CD4-positive, CD25-positive, alpha-beta regulatory T cell (primary cell): ENCODE data around the gene TCHHL1. TPM values are rescaled to one million over a fixed set of nuclear protein-coding genes. Genes with fewer than 3 reads are reported as not detected.

Experiments
- ATAC-seq, 2 donors: fragments of 150-1000 bp; cut with Tn5 transposase; one replicate each; pipeline ENCODE4 v1.10.0; 2021; ENCODE audit warnings: low read depth in 2 of 2, moderate number of reproducible peaks in 2 of 2, moderate library complexity in 1 of 2
- DNase-seq, 3 donors: peaks; one replicate each; pipeline versions ENCODE4 v3.0.0 to v3.0.0-alpha.2; 2012 to 2022; ENCODE audit warnings: mixed read lengths in 1 of 3
- H3K27ac ChIP-seq: one replicate; pipeline ENCODE4 v1.7.0; 2013; ENCODE audit warnings: mild to moderate bottlenecking, low read length; ENCODE audit not compliant: insufficient read depth, poor library complexity, severe bottlenecking
- H3K27me3 ChIP-seq: one replicate; pipeline ENCODE4 v1.7.0; 2013; ENCODE audit warnings: low read length; ENCODE audit not compliant: control insufficient read depth, insufficient read depth
- H3K36me3 ChIP-seq: one replicate; pipeline ENCODE4 v1.7.0; 2013; ENCODE audit warnings: mild to moderate bottlenecking, low read length, moderate library complexity; ENCODE audit not compliant: control insufficient read depth, insufficient read depth
- H3K4me1 ChIP-seq: 2 replicates; pipeline ENCODE4 v1.7.0; 2013; ENCODE audit warnings: mild to moderate bottlenecking, low read length; ENCODE audit not compliant: insufficient read depth, control insufficient read depth, poor library complexity, severe bottlenecking
- H3K4me3 ChIP-seq: one replicate; pipeline ENCODE4 v1.7.0; 2013; ENCODE audit warnings: low read depth, mild to moderate bottlenecking, low read length, moderate library complexity
- H3K9me3 ChIP-seq, 2 experiments: 1 replicate in 1 of 2; 2 replicates in 1 of 2; pipeline ENCODE4 v1.7.0; 2013; ENCODE audit warnings: low read length in 2 of 2, mild to moderate bottlenecking in 1 of 2, moderate library complexity in 1 of 2; ENCODE audit not compliant: control insufficient read depth in 2 of 2
- H3K27ac Mint-ChIP-seq, 3 donors: one replicate each; pipeline ENCODE4 v1.8.0; 2020 to 2022; ENCODE audit warnings: mild to moderate bottlenecking in 3 of 3, mixed read lengths in 3 of 3, moderate library complexity in 2 of 3
- H3K27me3 Mint-ChIP-seq: one replicate; pipeline ENCODE4 v1.8.0; 2022; ENCODE audit warnings: mild to moderate bottlenecking, mixed read lengths
- H3K36me3 Mint-ChIP-seq: one replicate; pipeline ENCODE4 v1.8.0; 2020; ENCODE audit warnings: mixed read lengths
- H3K4me1 Mint-ChIP-seq, 4 donors: one replicate each; pipeline ENCODE4 v1.8.0; 2020 to 2022; ENCODE audit warnings: mixed read lengths in 4 of 4, mild to moderate bottlenecking in 1 of 4
- H3K4me3 Mint-ChIP-seq, 4 donors: one replicate each; pipeline ENCODE4 v1.8.0; 2020 to 2022; ENCODE audit warnings: mild to moderate bottlenecking in 4 of 4, mixed read lengths in 4 of 4, moderate library complexity in 3 of 4
- H3K9me3 Mint-ChIP-seq, 7 donors: one replicate each; pipeline ENCODE4 v1.8.0; 2020 to 2022; ENCODE audit warnings: mixed read lengths in 7 of 7, mild to moderate bottlenecking in 3 of 7, moderate library complexity in 2 of 7
- polyA plus RNA-seq, 4 donors: library from polyadenylated mRNA; unstranded; fragments of 300-500 nt; fragmentation: Illumina TruSeq; gene quantifications; one replicate each; pipeline ENCODE4 v1.2.3, GENCODE V29; 2021
- total RNA-seq: library from RNA; stranded (reverse); gene quantifications from one replicate; pipeline ENCODE4 v1.2.3, GENCODE V29; 2022

The TCHHL1 gene
- total and polyA plus RNA-seq, 5 donors from 2014 or later: not detected

- H3K27ac ChIP-seq: no peak overlapping the region
- H3K36me3 ChIP-seq: no peaks in the 10 kb centered on the region
- no peak for ATAC-seq
- Mint-ChIP-seq H3K27me3 (no peaks in the 10 kb centered on the region), H3K27ac (peak overlapping the region in 1 of 3 donors; percentile 64), H3K9me3 (no peaks in the 10 kb centered on the region), H3K36me3 (no peaks in the 10 kb centered on the region), H3K4me3 (no peak overlapping the region), H3K4me1 (peaks cover 10 to 23% (median 14%) of the 10 kb centered on the region in 4 donors)
- peaks cover 14% of the 10 kb centered on the region for H3K27me3 ChIP-seq
- no peak overlapping the region for H3K4me3 ChIP-seq
- no peaks in the 10 kb centered on the region for H3K9me3 ChIP-seq
- peaks cover 20% of the 10 kb centered on the region for H3K4me1 ChIP-seq
- no peak for DNase-seq
Measured at GRCh38 chr1:152044386-152044785, 44.5 kb downstream of the TCHHL1 start.

- DNase-seq (no peak), ATAC-seq (no peak)
- H3K27ac Mint-ChIP-seq: peak overlapping the region in 1 of 3 donors; percentile 79
- H3K36me3 Mint-ChIP-seq: no peaks in the 10 kb centered on the region
- H3K4me1 ChIP-seq: peaks cover 20% of the 10 kb centered on the region
- H3K9me3 Mint-ChIP-seq: no peaks in the 10 kb centered on the region
- H3K9me3 ChIP-seq: no peaks in the 10 kb centered on the region
- H3K4me1 Mint-ChIP-seq: peaks cover 10 to 25% (median 13%) of the 10 kb centered on the region in 4 donors
- H3K4me3 Mint-ChIP-seq: no peak overlapping the region
- no peak overlapping the region for H3K27ac ChIP-seq
- peaks cover 14% of the 10 kb centered on the region for H3K27me3 ChIP-seq
- H3K36me3 ChIP-seq: no peaks in the 10 kb centered on the region
- H3K4me3 ChIP-seq: no peak overlapping the region
- no peaks in the 10 kb centered on the region for H3K27me3 Mint-ChIP-seq
Measured at GRCh38 chr1:152043870-152044269, 45.0 kb downstream of the TCHHL1 start.

- H3K27me3 ChIP-seq: peaks cover 14% of the 10 kb centered on the region
Measured at GRCh38 chr1:152042030-152042429, 46.8 kb downstream of the TCHHL1 start.

GRCh38 chr1:152039886-152040285 is 49.0 kb downstream of the TCHHL1 start:
- Mint-ChIP-seq H3K4me1 (peaks cover 0 to 20% (median 8%) of the 10 kb centered on the region in 4 donors), H3K4me3 (no peak overlapping the region), H3K36me3 (no peaks in the 10 kb centered on the region)

More at GRCh38 chr1:152042030-152042429, 46.8 kb downstream of the TCHHL1 start:
- H3K27ac ChIP-seq: no peak overlapping the region
- no peaks in the 10 kb centered on the region for H3K36me3 Mint-ChIP-seq
- H3K36me3 ChIP-seq: no peaks in the 10 kb centered on the region
- H3K4me3 Mint-ChIP-seq: no peak overlapping the region
- DNase-seq (no peak), ATAC-seq (no peak)
- no peaks in the 10 kb centered on the region for H3K9me3 ChIP-seq
- peaks cover 7% of the 10 kb centered on the region for H3K4me1 ChIP-seq
- H3K9me3 Mint-ChIP-seq: no peaks in the 10 kb centered on the region
- H3K27ac Mint-ChIP-seq: no peak overlapping the region
- peaks cover 4% of the 10 kb centered on the region for H3K27me3 Mint-ChIP-seq
- peaks cover 0 to 10% (median 3%) of the 10 kb centered on the region in 4 donors for H3K4me1 Mint-ChIP-seq
- no peak overlapping the region for H3K4me3 ChIP-seq

GRCh38 chr1:152039461-152039860 is 49.4 kb downstream of the TCHHL1 start:
- no peak for ATAC-seq
- peak overlapping the region in 1 of 3 donors; percentile 3 for H3K27ac Mint-ChIP-seq
- peaks cover 0 to 24% (median 11%) of the 10 kb centered on the region in 4 donors for H3K4me1 Mint-ChIP-seq
- peaks cover 9% of the 10 kb centered on the region for H3K27me3 Mint-ChIP-seq
- no peaks in the 10 kb centered on the region for H3K36me3 Mint-ChIP-seq
- peak overlapping the region in 1 of 4 donors; percentile 18 for H3K4me3 Mint-ChIP-seq
- Histone ChIP-seq H3K27ac (no peak overlapping the region), H3K4me3 (no peak overlapping the region), H3K27me3 (peaks cover 14% of the 10 kb centered on the region), H3K4me1 (peaks cover 20% of the 10 kb centered on the region), H3K36me3 (no peaks in the 10 kb centered on the region), H3K9me3 (no peaks in the 10 kb centered on the region)
- DNase-seq: no peak
- no peaks in the 10 kb centered on the region for H3K9me3 Mint-ChIP-seq

More at GRCh38 chr1:152039886-152040285, 49.0 kb downstream of the TCHHL1 start:
- Histone ChIP-seq H3K4me3 (no peak overlapping the region), H3K9me3 (no peaks in the 10 kb centered on the region), H3K27ac (no peak overlapping the region), H3K27me3 (peaks cover 14% of the 10 kb centered on the region), H3K4me1 (peaks cover 16% of the 10 kb centered on the region), H3K36me3 (no peaks in the 10 kb centered on the region)
- ATAC-seq (no peak), DNase-seq (no peak)
- Mint-ChIP-seq H3K27me3 (peaks cover 9% of the 10 kb centered on the region), H3K27ac (no peak overlapping the region), H3K9me3 (no peaks in the 10 kb centered on the region)

GRCh38 chr1:152038871-152039270 is 50.0 kb downstream of the TCHHL1 start:
- ATAC-seq (no peak), DNase-seq (no peak)
- Histone ChIP-seq H3K9me3 (no peaks in the 10 kb centered on the region), H3K4me1 (peaks cover 26% of the 10 kb centered on the region), H3K27me3 (peaks cover 14% of the 10 kb centered on the region), H3K4me3 (no peak overlapping the region), H3K27ac (no peak overlapping the region), H3K36me3 (peaks cover 1% of the 10 kb centered on the region)
- Mint-ChIP-seq H3K36me3 (peaks cover 4% of the 10 kb centered on the region), H3K4me3 (peak overlapping the region in 1 of 4 donors; percentile 85), H3K9me3 (no peaks in the 10 kb centered on the region), H3K27me3 (peaks cover 9% of the 10 kb centered on the region), H3K4me1 (peaks cover 4 to 30% (median 16%) of the 10 kb centered on the region in 4 donors), H3K27ac (no peak overlapping the region)

GRCh38 chr1:152036267-152037216 is 52.3 kb downstream of the TCHHL1 start, which contains the start of gene S100A11:
Gene S100A11, minus strand, starts transcription at chr1:152037004. Its CDS starts 89 bp downstream, at chr1:152036915.
- peaks cover 14 to 51% (median 27%) of the 10 kb centered on the region in 4 donors for H3K4me1 Mint-ChIP-seq
- peaks cover 38% of the 10 kb centered on the region for H3K4me1 ChIP-seq
- peak within 1 kb of the TSS; percentile 91 to 100 (median 97) for H3K4me3 Mint-ChIP-seq
- peak within 1 kb of the TSS; percentile 83 for H3K27ac ChIP-seq
- peak within 1 kb of the TSS; percentile 98 for H3K4me3 ChIP-seq
- H3K27ac Mint-ChIP-seq: peak within 1 kb of the TSS; percentile 95 to 99 (median 98)
- peaks cover 11% of the 10 kb centered on the region for H3K27me3 ChIP-seq
- no peaks in the 10 kb centered on the region for H3K9me3 ChIP-seq
- no peaks in the 10 kb centered on the region for H3K9me3 Mint-ChIP-seq
- H3K36me3 ChIP-seq: peaks cover 24% of the 10 kb centered on the region
- DNase-seq: peak; percentile 11 to 80 (median 53)
- ATAC-seq: peak; percentile 38 to 50
- peaks cover 9% of the 10 kb centered on the region for H3K27me3 Mint-ChIP-seq
- peaks cover 19% of the 10 kb centered on the region for H3K36me3 Mint-ChIP-seq
